GM23338 (cell line): Measurements from ENCODE around the gene IST1. TPM values are rescaled to one million over a fixed set of nuclear protein-coding genes. Genes with fewer than 3 reads are reported as not detected.

Source experiments
- ATAC-seq: fragments of 200-7000 bp; cut with Tn5 transposase; 3 replicates; pipeline ENCODE4 v1.9.1; 2020
- DNase-seq: peaks from one replicate; pipeline ENCODE4 v3.0.0-alpha.2; 2015; ENCODE audit warnings: low spot score
- H2AFZ ChIP-seq: fragments of 200-600 bp; sonication (generic); 2 replicates; pipeline ENCODE4 v1.8.0; 2016; ENCODE audit warnings: antibody characterized with exemption, mild to moderate bottlenecking, moderate library complexity
- H3F3A ChIP-seq: fragments of 200-600 bp; sonication (generic); replicated peaks from 2 replicates; pipeline ENCODE4 v1.8.0; 2017; ENCODE audit warnings: antibody characterized with exemption, mixed run types, low read depth
- H3K27ac ChIP-seq: fragments of 200-600 bp; sonication (generic); 2 replicates; pipeline ENCODE4 v1.6.1; 2016; ENCODE audit warnings: low read depth
- H3K27me3 ChIP-seq: fragments of 200-600 bp; sonication (generic); 2 replicates; pipeline ENCODE4 v1.8.0; 2016; ENCODE audit warnings: mild to moderate bottlenecking, mixed run types, moderate library complexity; ENCODE audit not compliant: insufficient read depth
- H3K36me3 ChIP-seq: fragments of 200-600 bp; sonication (generic); 2 replicates; pipeline ENCODE4 v1.8.0; 2016; ENCODE audit warnings: mild to moderate bottlenecking; ENCODE audit not compliant: insufficient read depth
- H3K4me1 ChIP-seq: fragments of 200-600 bp; sonication (generic); 2 replicates; pipeline ENCODE4 v1.8.0; 2016; ENCODE audit warnings: mild to moderate bottlenecking, moderate library complexity; ENCODE audit not compliant: insufficient read depth
- H3K4me2 ChIP-seq: fragments of 200-600 bp; sonication (generic); 2 replicates; pipeline ENCODE4 v1.7.1; 2017; ENCODE audit warnings: mixed run types
- H3K4me3 ChIP-seq: fragments of 200-600 bp; sonication (generic); 2 replicates; pipeline ENCODE4 v1.6.1; 2016; ENCODE audit warnings: mixed run types
- H3K79me2 ChIP-seq: fragments of 200-600 bp; sonication (generic); replicated peaks from 2 replicates; pipeline ENCODE4 v1.8.0; 2017; ENCODE audit warnings: mild to moderate bottlenecking; ENCODE audit not compliant: insufficient read depth
- H3K9me2 ChIP-seq: fragments of 200-600 bp; sonication (generic); 2 replicates; pipeline ENCODE4 v1.8.0; 2017; ENCODE audit not compliant: insufficient read depth
- H4K20me1 ChIP-seq: fragments of 200-600 bp; sonication (generic); replicated peaks from 2 replicates; pipeline ENCODE4 v1.8.0; 2017; ENCODE audit warnings: mild to moderate bottlenecking; ENCODE audit not compliant: insufficient read depth
- H3K27ac Mint-ChIP-seq: 2 replicates; pipeline ENCODE4 v1.8.0; 2020; ENCODE audit warnings: inconsistent platforms, mild to moderate bottlenecking, moderate library complexity, mixed read lengths
- H3K27me3 Mint-ChIP-seq: 3 replicates; pipeline ENCODE4 v1.8.0; 2022; ENCODE audit warnings: low read depth, mild to moderate bottlenecking, moderate library complexity, mixed read lengths, inconsistent platforms; ENCODE audit not compliant: insufficient read depth, poor library complexity
- H3K36me3 Mint-ChIP-seq: 3 replicates; pipeline ENCODE4 v1.8.0; 2021; ENCODE audit warnings: low read depth, mild to moderate bottlenecking, inconsistent platforms, moderate library complexity, mixed read lengths
- H3K4me1 Mint-ChIP-seq: 3 replicates; pipeline ENCODE4 v1.8.0; 2020; ENCODE audit warnings: mild to moderate bottlenecking, inconsistent platforms, mixed read lengths
- H3K4me3 Mint-ChIP-seq: 3 replicates; pipeline ENCODE4 v1.8.0; 2021; ENCODE audit warnings: moderate library complexity, mild to moderate bottlenecking, inconsistent platforms, mixed read lengths
- H3K9me3 Mint-ChIP-seq: 3 replicates; pipeline ENCODE4 v1.8.0; 2020; ENCODE audit warnings: moderate library complexity, mild to moderate bottlenecking, inconsistent platforms, mixed read lengths
- CREB1 ChIP-seq: fragments of 250-450 bp; sonication (Bioruptor Pico); IDR thresholded peaks from 2 replicates; pipeline ENCODE4 v1.5.0; 2020; ENCODE audit warnings: low read depth, mild to moderate bottlenecking, moderate library complexity
- CTCF ChIP-seq, 2 experiments: fragments of 200-600 bp in 1 of 2; sonication (generic) in 1 of 2; conservative IDR thresholded peaks; 2 replicates each; pipeline versions ENCODE4 v1.5.1 to v1.6.1; 2016 to 2017; ENCODE audit warnings: antibody characterized with exemption in 2 of 2, low read depth in 2 of 2, mild to moderate bottlenecking in 2 of 2, moderate library complexity in 1 of 2
- ETS1 ChIP-seq: IDR thresholded peaks from 2 replicates; pipeline ENCODE4 v1.6.1; 2016; ENCODE audit warnings: antibody characterized with exemption
- JUNB ChIP-seq: IDR thresholded peaks from one replicate; pipeline ENCODE4 v1.6.1; 2016; ENCODE audit warnings: antibody characterized with exemption; ENCODE audit not compliant: unreplicated experiment
- POLR2AphosphoS5 ChIP-seq: IDR thresholded peaks from 2 replicates; pipeline ENCODE4 v1.6.1; 2016; ENCODE audit warnings: antibody characterized with exemption, low read depth
- STAT1 ChIP-seq: IDR thresholded peaks from one replicate; pipeline ENCODE4 v1.6.1; 2016; ENCODE audit warnings: antibody characterized with exemption; ENCODE audit not compliant: unreplicated experiment
- ZNF114 ChIP-seq: fragments of 250-450 bp; sonication (Bioruptor Pico); IDR thresholded peaks from 2 replicates; pipeline ENCODE4 v1.5.0; 2020; ENCODE audit warnings: mild to moderate bottlenecking, moderate library complexity
- ZNF462 ChIP-seq: fragments of 250-450 bp; sonication (Bioruptor Pico); IDR thresholded peaks from 2 replicates; pipeline ENCODE4 v1.5.0; 2020; ENCODE audit warnings: mild to moderate bottlenecking, moderate library complexity
- polyA plus RNA-seq: library from polyadenylated mRNA; unstranded; fragments of >200 nt; fragmentation: Nextera tagmentation; extraction: Ambion mirVana; gene quantifications from 2 replicates; pipeline ENCODE4 v1.2.1, GENCODE V29; 2016
- total RNA-seq: library from RNA; depleted of rRNA; stranded (reverse); fragments of >200 nt; shearing (Covaris generic); gene quantifications from 2 replicates; pipeline ENCODE4 v1.2.3, GENCODE V29; 2014

Gene IST1
- total and polyA plus RNA-seq, 2 experiments from 2014 or later, result 108 to 234 TPM

GRCh38 chr16:71880176-71880575 is 15.2 kb upstream of the IST1 start:
- Histone ChIP-seq H3F3A (peaks cover 6% of the 10 kb centered on the region), H2AFZ (no peak overlapping the region), H3K27ac (no peak overlapping the region), H3K36me3 (peaks cover 22% of the 10 kb centered on the region), H3K4me3 (no peak overlapping the region), H3K4me1 (peaks cover 16% of the 10 kb centered on the region), H3K4me2 (no peak overlapping the region), H3K27me3 (no peaks in the 10 kb centered on the region), H3K79me2 (peaks cover 2% of the 10 kb centered on the region; the same call in 1 of the 2 replicates), H3K9me2 (no peaks in the 10 kb centered on the region), H4K20me1 (peaks cover 5% of the 10 kb centered on the region; the same call in 1 of the 2 replicates)
- no peak overlapping the region; the same call in 2 of the 3 replicates for H3K4me3 Mint-ChIP-seq
- H3K27me3 Mint-ChIP-seq, result peaks cover 9% of the 10 kb centered on the region
- H3K9me3 Mint-ChIP-seq, result peaks cover 3% of the 10 kb centered on the region; the same call in 1 of the 3 replicates
- H3K36me3 Mint-ChIP-seq, result peaks cover 37% of the 10 kb centered on the region
- ATAC-seq (no peak), DNase-seq (no peak)
- no peak overlapping the region for H3K27ac Mint-ChIP-seq
- TF ChIP-seq STAT1 (no peak), ZNF462 (CRISPR knock-in tag) (no peak), CREB1 (no peak), JUNB (no peak), POLR2AphosphoS5 (no peak), CTCF (conservative IDR thresholded peaks at IDR 0.05; ENCODE audit: low read depth in 2 of 2) (no peak), ETS1 (no peak), ZNF114 (CRISPR knock-in tag) (no peak)
- peaks cover 31% of the 10 kb centered on the region for H3K4me1 Mint-ChIP-seq
